SK-N-SH (cell line): Measurements from ENCODE around the gene CALD1.

Experiments
- EP300 ChIP-seq, 2 experiments: IDR thresholded peaks; 2 replicates each; pipeline versions ENCODE4 v1.4.0 to v1.6.1; 2012; ENCODE audit warnings: borderline replicate concordance in 1 of 2, low read depth in 1 of 2, low read length in 1 of 2
- GATA2 ChIP-seq: sonication (generic); formaldehyde crosslinking; IDR thresholded peaks from 2 replicates; pipeline ENCODE4 v1.5.0; 2020; ENCODE audit warnings: mild to moderate bottlenecking, missing genetic modification reagents
- MEF2A ChIP-seq: IDR thresholded peaks from 2 replicates; pipeline ENCODE4 v1.4.0; 2012; ENCODE audit warnings: low read depth, borderline replicate concordance
- POLR2AphosphoS5 ChIP-seq: IDR thresholded peaks from 2 replicates; pipeline ENCODE4 v1.6.1; 2012; ENCODE audit warnings: low read depth, low read length
- REST ChIP-seq: IDR thresholded peaks from 2 replicates; pipeline ENCODE4 v1.6.1; 2012; ENCODE audit warnings: mild to moderate bottlenecking, low read depth, low read length, moderate library complexity
- RXRA ChIP-seq: IDR thresholded peaks from 2 replicates; pipeline ENCODE4 v1.4.0; 2012; ENCODE audit warnings: low read depth, mild to moderate bottlenecking, borderline replicate concordance
- TAF1 ChIP-seq: IDR thresholded peaks from 2 replicates; pipeline ENCODE4 v1.6.1; 2012; ENCODE audit warnings: low read depth, mild to moderate bottlenecking, low read length, moderate library complexity, borderline replicate concordance
- TF ChIP-seq, protein P1 (sequence below): fragments of 200-600 bp; sonication (generic); IDR thresholded peaks from 2 replicates; pipeline ENCODE4 v1.6.1; 2017; ENCODE audit warnings: antibody characterized with exemption, mild to moderate bottlenecking, moderate library complexity

DNA sequence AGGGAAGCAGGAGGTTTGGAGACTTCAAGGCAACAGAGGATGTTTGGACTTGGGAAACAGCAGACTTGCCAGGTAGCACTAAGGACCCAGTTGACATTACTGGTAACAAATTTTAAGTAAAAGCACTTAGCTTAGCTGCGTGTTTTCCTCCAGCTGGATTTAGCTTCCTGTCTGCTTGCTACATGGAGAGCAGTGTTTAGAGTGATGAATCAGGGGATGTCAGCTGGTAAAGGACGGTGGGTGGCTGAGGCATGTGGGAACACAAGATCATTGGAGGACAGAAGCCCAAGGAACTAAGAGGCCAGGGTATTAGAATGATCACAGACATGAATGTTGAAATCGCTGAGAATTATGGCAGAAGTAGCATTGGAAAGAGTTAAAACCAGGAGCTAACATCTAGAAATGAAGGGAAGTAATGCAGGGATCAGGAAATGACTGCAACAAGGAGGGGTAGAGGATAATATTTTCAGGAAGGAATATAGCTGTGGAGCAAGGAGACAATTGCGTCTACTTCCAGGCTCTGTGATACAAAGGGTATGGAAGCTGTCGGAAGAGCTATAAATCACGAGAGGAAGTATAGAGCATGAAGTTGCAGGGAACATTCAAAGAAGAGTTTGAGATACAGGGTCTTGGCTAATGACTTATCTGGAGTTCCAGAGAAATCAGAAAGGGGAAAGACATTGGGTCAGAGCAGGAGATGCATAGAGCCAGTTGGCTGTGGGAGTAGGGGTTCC lies 34.4 kb downstream of the CALD1 start:
- TF ChIP-seq GATA2 (CRISPR knock-in tag) = no peak
- no peak for TF ChIP-seq POLR2AphosphoS5
- no peak for TF ChIP-seq TAF1
- TF ChIP-seq, protein P1, sequence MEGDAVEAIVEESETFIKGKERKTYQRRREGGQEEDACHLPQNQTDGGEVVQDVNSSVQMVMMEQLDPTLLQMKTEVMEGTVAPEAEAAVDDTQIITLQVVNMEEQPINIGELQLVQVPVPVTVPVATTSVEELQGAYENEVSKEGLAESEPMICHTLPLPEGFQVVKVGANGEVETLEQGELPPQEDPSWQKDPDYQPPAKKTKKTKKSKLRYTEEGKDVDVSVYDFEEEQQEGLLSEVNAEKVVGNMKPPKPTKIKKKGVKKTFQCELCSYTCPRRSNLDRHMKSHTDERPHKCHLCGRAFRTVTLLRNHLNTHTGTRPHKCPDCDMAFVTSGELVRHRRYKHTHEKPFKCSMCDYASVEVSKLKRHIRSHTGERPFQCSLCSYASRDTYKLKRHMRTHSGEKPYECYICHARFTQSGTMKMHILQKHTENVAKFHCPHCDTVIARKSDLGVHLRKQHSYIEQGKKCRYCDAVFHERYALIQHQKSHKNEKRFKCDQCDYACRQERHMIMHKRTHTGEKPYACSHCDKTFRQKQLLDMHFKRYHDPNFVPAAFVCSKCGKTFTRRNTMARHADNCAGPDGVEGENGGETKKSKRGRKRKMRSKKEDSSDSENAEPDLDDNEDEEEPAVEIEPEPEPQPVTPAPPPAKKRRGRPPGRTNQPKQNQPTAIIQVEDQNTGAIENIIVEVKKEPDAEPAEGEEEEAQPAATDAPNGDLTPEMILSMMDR = no peak
- no peak for TF ChIP-seq MEF2A
- no peak for TF ChIP-seq EP300 (IDR thresholded peaks at IDR 0.05; ENCODE audit: borderline replicate concordance in 1 of 2, low read depth in 1 of 2, low read length in 1 of 2)
- no peak for TF ChIP-seq REST
- TF ChIP-seq RXRA = no peak
